Stimulated activated CD8-positive, alpha-beta memory T cell treated with anti-CD3 and anti-CD28 coated beads, Interleukin-15, amount 100 ng/mL, for 1 hour (primary cell): ENCODE results near the gene BRINP3.
"Not testable (repeated sequence)": the region's sequence is repeated elsewhere in the genome, so short reads cannot be mapped to it uniquely, and the experiment has no call there.

Experiments used
- DNase-seq: peaks from one replicate; pipeline ENCODE4 v3.0.0-alpha.2; 2020; ENCODE audit warnings: low read depth

BRINP3 gene

GRCh38 chr1:190477762-190478148, at the start of gene BRINP3:
Gene BRINP3 (minus strand): TSS chr1:190477864.
- DNase-seq = no peak

DNA sequence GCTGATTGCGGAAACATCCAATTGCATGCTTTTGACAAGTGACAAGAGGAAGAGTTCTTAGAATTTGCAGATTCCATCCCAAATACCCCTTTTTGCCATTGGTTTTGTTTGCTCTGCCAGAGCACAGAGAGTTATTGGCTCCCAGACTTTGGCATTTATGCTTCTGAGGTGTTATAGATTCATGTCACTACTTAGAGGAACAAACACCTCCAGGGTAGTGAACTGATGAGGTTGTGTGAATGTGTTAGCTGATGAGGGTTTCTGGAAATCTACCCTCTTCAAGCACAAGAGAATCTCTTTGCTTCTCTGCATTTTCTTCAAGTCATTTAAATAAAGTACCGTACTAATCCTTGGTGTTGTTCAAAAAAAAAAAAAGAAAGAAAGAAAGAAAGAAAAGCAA, 33.9 kb upstream of the BRINP3 start:
- no peak for DNase-seq

DNA sequence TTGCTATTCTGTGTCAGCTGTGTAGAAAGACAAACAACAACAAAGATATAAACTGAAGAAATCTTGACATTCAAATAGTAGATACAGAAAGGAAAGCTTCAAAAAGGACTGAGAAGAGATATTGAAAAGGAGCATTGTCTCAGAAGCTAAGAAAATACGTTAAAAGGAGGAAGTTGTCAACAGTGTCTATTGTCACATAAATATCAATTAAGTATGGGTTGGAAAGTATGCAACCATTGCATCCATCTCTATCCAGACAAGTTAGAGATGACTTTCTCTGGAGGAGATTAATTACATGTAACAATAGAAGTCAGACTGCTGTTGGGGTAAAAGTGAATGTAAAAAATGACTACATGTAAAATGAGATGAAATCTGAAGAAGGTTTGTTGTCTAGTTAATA, 29.7 kb upstream of the BRINP3 start:
- no peak for DNase-seq

DNA sequence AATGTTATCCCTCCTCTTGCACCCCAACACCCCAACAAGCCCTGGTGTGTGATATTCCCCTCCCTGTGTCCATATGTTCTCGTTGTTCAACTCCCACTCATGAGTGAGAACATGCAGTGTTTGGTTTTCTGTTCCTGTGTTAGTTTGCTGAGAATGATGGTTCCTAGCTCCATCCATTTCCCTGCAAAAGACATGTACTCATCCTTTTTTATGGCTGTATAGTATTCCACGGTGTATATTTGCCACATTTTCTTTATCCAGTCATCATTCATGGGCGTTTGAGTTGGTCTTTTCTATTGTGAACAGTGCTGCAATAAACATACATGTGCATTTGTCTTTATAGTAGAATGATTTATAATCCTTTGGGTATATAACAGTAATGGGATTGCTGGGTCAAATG, 26.9 kb upstream of the BRINP3 start:
- DNase-seq = not testable (repeated sequence)

DNA sequence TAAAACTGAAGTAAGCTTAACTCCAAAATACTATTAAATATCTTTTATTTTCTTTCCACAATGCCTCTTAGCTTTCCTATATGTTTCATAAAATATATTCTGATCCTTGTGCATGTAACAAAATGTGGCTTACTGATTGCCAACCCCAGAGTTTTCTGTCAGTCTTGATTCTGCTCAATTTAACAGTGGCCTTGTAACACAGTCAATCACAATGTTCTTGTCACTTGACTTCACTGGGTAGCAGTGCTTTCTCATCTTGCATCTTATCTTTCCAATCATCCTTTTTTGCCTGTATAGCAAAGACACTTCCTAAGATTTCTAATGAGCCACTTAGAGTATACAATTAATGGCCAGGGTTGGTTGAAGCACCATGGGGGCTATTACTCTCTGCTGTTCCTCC, 19.9 kb upstream of the BRINP3 start:
- DNase-seq = no peak

GRCh38 chr1:190494451-190494850, 16.8 kb upstream of the BRINP3 start:
- DNase-seq = no peak

- DNase-seq = no peak
Measured at GRCh38 chr1:190491404-190491803, 13.7 kb upstream of the BRINP3 start.

GRCh38 chr1:190484045-190484444, 6.4 kb upstream of the BRINP3 start:
- no peak for DNase-seq

DNA sequence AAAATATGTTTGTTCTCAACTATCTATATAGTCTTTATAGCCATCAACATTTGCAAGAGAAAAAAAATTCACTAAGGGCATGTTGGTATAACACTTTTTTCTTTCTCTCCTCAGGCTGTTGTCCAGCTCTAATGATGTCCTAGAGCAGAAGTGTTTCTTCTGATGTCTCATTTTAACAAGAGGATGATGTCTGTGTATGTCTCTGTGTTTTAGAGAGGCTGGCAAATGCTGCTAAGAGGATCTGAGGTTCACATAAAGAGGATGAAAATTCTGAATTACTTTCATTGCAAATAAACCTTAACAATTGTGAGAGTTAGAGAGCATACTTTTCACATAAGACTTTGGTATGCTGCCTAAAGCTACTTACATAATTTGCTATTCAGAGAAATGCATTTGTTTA, 2.6 kb upstream of the BRINP3 start:
- no peak for DNase-seq

DNA sequence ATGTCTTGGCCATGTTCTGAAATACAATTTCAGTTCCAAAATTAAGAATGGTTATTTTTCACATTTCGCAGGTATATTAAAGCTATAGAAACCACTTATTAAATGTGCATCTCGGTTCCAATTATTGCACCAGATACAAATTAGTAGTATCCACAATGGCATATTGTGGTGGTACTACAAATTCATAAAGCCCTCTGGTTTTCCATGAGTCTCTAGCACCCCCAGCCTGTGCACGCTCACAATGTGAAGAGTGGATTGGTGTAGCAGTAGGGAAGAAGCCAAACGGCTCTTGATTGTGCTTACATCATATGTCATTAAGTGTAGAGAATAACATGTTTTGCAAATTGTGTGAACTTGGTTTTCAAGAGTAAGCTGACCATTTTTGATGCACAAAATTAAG, 1.9 kb upstream of the BRINP3 start:
- DNase-seq = no peak

- DNase-seq = no peak
Measured at GRCh38 chr1:190479050-190479397, 1.4 kb upstream of the BRINP3 start.

- no peak for DNase-seq
Measured at GRCh38 chr1:190478149-190479049, 735 bp upstream of the BRINP3 start.

GRCh38 chr1:190476806-190477205, 858 bp downstream of the BRINP3 start:
- no peak for DNase-seq

GRCh38 chr1:190476321-190476720, 1.3 kb downstream of the BRINP3 start:
- no peak for DNase-seq

- no peak for DNase-seq
Measured at GRCh38 chr1:190475421-190476141, 2.1 kb downstream of the BRINP3 start.

- DNase-seq = no peak
Measured at GRCh38 chr1:190474650-190475211, 2.9 kb downstream of the BRINP3 start.

- no peak for DNase-seq
Measured at GRCh38 chr1:190474010-190474409, 3.7 kb downstream of the BRINP3 start.

DNA sequence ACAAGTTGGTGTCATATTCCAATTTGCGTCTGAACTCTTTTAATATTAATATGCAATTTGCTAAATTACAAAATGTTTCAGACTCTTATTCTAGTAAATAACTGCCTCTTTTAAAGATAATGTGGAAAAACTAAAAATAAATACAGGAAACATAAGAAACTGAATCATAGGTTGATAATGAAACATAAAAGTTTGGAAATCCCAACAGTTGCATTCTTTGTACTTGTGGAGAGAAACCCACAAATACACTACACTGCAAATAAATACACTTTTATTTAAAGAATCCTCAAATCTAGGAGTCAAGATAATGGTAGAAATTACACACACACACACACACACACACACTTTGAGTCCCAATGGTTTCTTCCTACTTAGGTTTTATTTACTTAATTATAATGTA, 5.2 kb downstream of the BRINP3 start:
- DNase-seq = no peak

DNA sequence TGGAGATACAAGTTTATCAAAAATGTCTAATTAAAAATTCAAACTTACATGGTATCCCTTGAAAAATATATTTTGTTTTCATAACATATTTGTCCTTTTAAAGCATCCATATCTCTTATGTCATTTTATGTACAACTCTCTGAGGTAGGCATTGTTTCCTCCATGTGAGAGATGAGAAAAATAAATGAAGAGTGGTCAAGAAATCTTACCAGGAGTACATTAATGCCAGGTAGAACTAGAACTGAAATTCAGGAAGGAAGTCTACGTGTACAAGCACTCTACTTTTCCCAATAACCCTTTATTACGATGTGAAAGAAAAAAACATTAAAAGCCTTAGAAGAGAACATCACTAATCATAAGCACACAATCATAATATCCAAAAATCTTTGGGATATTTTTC, 5.6 kb downstream of the BRINP3 start:
- DNase-seq = no peak

DNA sequence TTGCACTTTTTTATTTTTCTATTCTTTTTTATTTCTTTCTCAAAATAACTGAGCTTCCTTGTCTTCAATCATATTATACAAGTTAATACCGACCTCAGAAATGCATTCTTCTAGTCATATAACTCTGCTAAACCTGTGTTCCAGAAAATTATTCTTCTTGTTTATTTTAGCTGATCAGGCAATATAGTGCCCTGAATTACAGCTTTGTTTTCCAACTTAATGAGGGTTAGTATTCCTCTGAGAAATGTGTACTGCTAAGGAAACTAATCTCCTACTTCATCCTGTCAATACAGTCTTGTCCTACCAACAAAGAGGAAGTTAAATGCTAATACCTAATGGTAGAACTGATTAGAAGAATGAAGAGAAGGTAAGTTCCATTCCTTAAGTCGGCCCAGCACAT, 13.0 kb downstream of the BRINP3 start:
- no peak for DNase-seq

GRCh38 chr1:190456129-190456528, 21.5 kb downstream of the BRINP3 start:
- DNase-seq = no peak

GRCh38 chr1:190455631-190456030, 22.0 kb downstream of the BRINP3 start:
- DNase-seq = no peak

DNA sequence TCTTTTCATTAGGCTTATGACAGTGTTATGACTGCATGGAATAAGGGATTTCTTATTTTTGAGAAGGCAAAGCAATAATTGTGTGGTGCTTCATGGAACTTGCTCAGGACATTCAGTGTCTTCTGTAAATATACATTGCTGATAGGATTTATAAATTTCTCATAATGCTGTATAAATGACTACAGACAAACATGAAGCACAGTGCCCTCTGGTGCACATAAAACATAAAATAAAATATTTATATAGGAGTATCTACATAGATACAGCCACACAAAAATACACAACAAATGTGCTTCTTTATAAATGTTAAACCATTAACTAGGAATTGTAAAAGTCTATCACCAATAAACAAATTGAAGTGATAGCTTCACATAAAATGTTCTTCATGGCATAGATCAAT, 24.1 kb downstream of the BRINP3 start:
- DNase-seq = no peak
